A673 (cell line): ENCODE data around the gene MATN4. TPM values are rescaled to one million over a fixed set of nuclear protein-coding genes. Genes with fewer than 3 reads are reported as not detected.

Experiments used
- BruUV-seq: library from RNA; stranded (reverse); fragments of 400-500 nt; replicated peaks from 2 replicates; lab custom pipeline; 2021; lab: Mats Ljungman, UMichigan
- CTCF ChIA-PET: fragments of 300-600 bp; sonication (Branson Sonifier 250); formaldehyde crosslinking; loops from one replicate; lab custom pipeline; 2022; ENCODE audit warnings: antibody characterized with exemption; lab: Charles Lee
- POLR2A ChIA-PET: fragments of 300-600 bp; sonication (Branson Sonifier 250); formaldehyde crosslinking; loops from one replicate; lab custom pipeline; 2022; ENCODE audit warnings: antibody characterized with exemption; ENCODE audit not compliant: low non-redundant PET; lab: Charles Lee
- DNase-seq: peaks from one replicate; pipeline ENCODE4 v3.0.0-alpha.2; 2015; ENCODE audit warnings: low spot score
- H3K27ac ChIP-seq: fragments of 200-600 bp; sonication (generic); 2 replicates; pipeline ENCODE4 v1.5.1; 2016; ENCODE audit warnings: mixed run types, low read depth, mild to moderate bottlenecking, mixed read lengths, antibody characterized with exemption, low read length; ENCODE audit not compliant: poor library complexity, severe bottlenecking
- H3K27me3 ChIP-seq: fragments of 200-600 bp; sonication (generic); replicated peaks from 2 replicates; pipeline ENCODE4 v1.6.1; 2017; ENCODE audit warnings: mixed run types, low read depth, mild to moderate bottlenecking, mixed read lengths, antibody characterized with exemption, low read length; ENCODE audit not compliant: insufficient read depth, poor library complexity
- H3K36me3 ChIP-seq: fragments of 200-600 bp; sonication (generic); 2 replicates; pipeline ENCODE4 v1.6.1; 2016; ENCODE audit warnings: mixed run types, mild to moderate bottlenecking, mixed read lengths, antibody characterized with exemption, low read length; ENCODE audit not compliant: insufficient read depth, poor library complexity, severe bottlenecking
- H3K4me1 ChIP-seq: fragments of 200-600 bp; sonication (generic); 2 replicates; pipeline ENCODE4 v1.6.1; 2017; ENCODE audit warnings: mixed run types, mild to moderate bottlenecking, mixed read lengths, antibody characterized with exemption, low read length; ENCODE audit not compliant: insufficient read depth, poor library complexity, severe bottlenecking
- H3K4me3 ChIP-seq: fragments of 200-600 bp; sonication (generic); 2 replicates; pipeline ENCODE4 v1.5.1; 2016; ENCODE audit warnings: low read depth, mixed run types, mild to moderate bottlenecking, mixed read lengths, low read length; ENCODE audit not compliant: poor library complexity, severe bottlenecking
- H3K9me3 ChIP-seq: fragments of 200-600 bp; sonication (generic); 2 replicates; pipeline ENCODE4 v1.6.1; 2016; ENCODE audit warnings: mixed run types, low read depth, mild to moderate bottlenecking, mixed read lengths, antibody characterized with exemption, low read length; ENCODE audit not compliant: poor library complexity, severe bottlenecking
- CTCF ChIP-seq: fragments of 300-800, 200-600 bp; sonication (generic); conservative IDR thresholded peaks from 2 replicates; pipeline ENCODE4 v1.5.1; 2017; ENCODE audit warnings: low read depth, mild to moderate bottlenecking, antibody characterized with exemption, low read length, moderate library complexity, mixed read lengths
- EZH2 ChIP-seq: fragments of 200-600 bp; sonication (generic); IDR thresholded peaks from 2 replicates; pipeline ENCODE4 v1.6.1; 2017; ENCODE audit warnings: borderline replicate concordance, low read depth, mild to moderate bottlenecking, mixed read lengths, antibody characterized with exemption, low read length; ENCODE audit not compliant: poor library complexity, severe bottlenecking
- intact Hi-C: fragments of 100-400 bp; cut with micrococcal nuclease; formaldehyde crosslinking; loops from one replicate; pipeline ENCODE4 v1.10.0; 2022; ENCODE audit not compliant: unreplicated experiment
- total RNA-seq: library from RNA; stranded (reverse); gene quantifications from 2 replicates; pipeline ENCODE4 v1.2.3, GENCODE V29; 2021

The MATN4 gene
- total RNA-seq, 1 experiment from 2014 or later = 0.28 TPM

GRCh38 chr20:45320948-45321595 is 13.0 kb upstream of the MATN4 start:
- intact Hi-C loops = no loop called here
- POLR2A ChIA-PET = no interaction called here
- Histone ChIP-seq H3K4me1 (peaks cover 16% of the 10 kb centered on the region), H3K9me3 (no peaks in the 10 kb centered on the region), H3K27me3 (peaks cover 4% of the 10 kb centered on the region), H3K4me3 (no peak overlapping the region), H3K27ac (no peak overlapping the region), H3K36me3 (no peaks in the 10 kb centered on the region)
- CTCF ChIA-PET = interaction anchor here (2.9 kb wide), 1 partner anchor 116 kb away, joined by 17 read pairs; no protein-coding TSS in a partner anchor
- no peak for DNase-seq
- BruUV-seq = no TSS peak
- TF ChIP-seq EZH2 (no peak), CTCF (no peak)

- Histone ChIP-seq H3K4me3 (no peak overlapping the region), H3K27me3 (peaks cover 4% of the 10 kb centered on the region), H3K27ac (peak overlapping the region; percentile 15), H3K9me3 (no peaks in the 10 kb centered on the region), H3K4me1 (peaks cover 7% of the 10 kb centered on the region), H3K36me3 (no peaks in the 10 kb centered on the region)
- ChIA-PET CTCF (interaction anchor here (0.6 to 2.9 kb wide), 9 partner anchors 10 to 452 kb away, joined by 3 to 17 read pairs (median 4); partner anchors contain the start of genes SYS1 and TOMM34), POLR2A (interaction anchor here (0.6 kb wide), 1 partner anchor 477 kb away, joined by 3 read pairs; no protein-coding TSS in a partner anchor)
- intact Hi-C loops = loop anchor here (1.0 to 5.0 kb wide), 3 partner anchors 118 to 453 kb away; no protein-coding TSS in a partner anchor
- TF ChIP-seq CTCF (no peak), EZH2 (no peak)
- no TSS peak for BruUV-seq
- no peak for DNase-seq
These were observed 10.8 kb upstream of the MATN4 start for GRCh38 chr20:45318948-45319347.

- CTCF ChIA-PET = interaction anchor here (0.6 to 2.9 kb wide), 11 partner anchors 10 to 453 kb away, joined by 3 to 17 read pairs (median 4); partner anchors contain the start of genes SYS1 and TOMM34
- no TSS peak for BruUV-seq
These were observed 10.4 kb upstream of the MATN4 start for GRCh38 chr20:45318386-45318939.

More at GRCh38 chr20:45318386-45318939, 10.4 kb upstream of the MATN4 start:
- Histone ChIP-seq H3K36me3 (no peaks in the 10 kb centered on the region), H3K27ac (peak overlapping the region; percentile 15), H3K27me3 (peaks cover 4% of the 10 kb centered on the region), H3K9me3 (no peaks in the 10 kb centered on the region), H3K4me3 (no peak overlapping the region), H3K4me1 (peaks cover 7% of the 10 kb centered on the region)
- no peak for DNase-seq
- no peak for TF ChIP-seq EZH2
- TF ChIP-seq CTCF = no peak
- intact Hi-C loops = loop anchor here (5.0 kb wide), 1 partner anchor 454 kb away; no protein-coding TSS in a partner anchor
- POLR2A ChIA-PET = interaction anchor here (0.6 kb wide), 1 partner anchor 478 kb away, joined by 3 read pairs; no protein-coding TSS in a partner anchor
